HG02870 (cell line): ENCODE results near the gene CLMN.
"Not testable (repeated sequence)": the region's sequence is repeated elsewhere in the genome, so short reads cannot be mapped to it uniquely, and the experiment has no call there.

Experiments used
- ATAC-seq: cut with Tn5 transposase; IDR thresholded peaks from one replicate; pipeline ENCODE4 v1.9.1; 2021; ENCODE audit warnings: mild to moderate bottlenecking, moderate library complexity; ENCODE audit not compliant: unreplicated experiment

CLMN gene

DNA sequence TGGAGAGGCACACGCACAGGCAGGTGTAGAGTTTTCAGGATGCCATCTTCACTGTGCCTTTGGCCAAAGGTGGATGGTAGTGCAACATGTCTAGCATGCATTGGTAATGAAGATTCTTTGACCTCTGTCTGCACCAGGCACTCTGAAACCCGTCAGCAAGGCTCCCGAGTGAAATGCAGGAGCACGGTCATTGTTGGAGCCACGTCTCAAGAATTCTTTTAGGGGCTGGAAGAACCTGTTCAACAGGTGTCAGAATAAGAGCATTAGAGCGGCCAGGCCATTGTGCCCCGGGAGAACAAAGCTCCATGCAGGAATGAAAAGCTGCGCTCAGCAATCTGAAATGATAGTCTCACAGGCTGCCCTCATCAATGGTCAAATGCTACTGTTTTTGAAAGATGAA, 122.2 kb downstream of the CLMN start:
- no peak for ATAC-seq

DNA sequence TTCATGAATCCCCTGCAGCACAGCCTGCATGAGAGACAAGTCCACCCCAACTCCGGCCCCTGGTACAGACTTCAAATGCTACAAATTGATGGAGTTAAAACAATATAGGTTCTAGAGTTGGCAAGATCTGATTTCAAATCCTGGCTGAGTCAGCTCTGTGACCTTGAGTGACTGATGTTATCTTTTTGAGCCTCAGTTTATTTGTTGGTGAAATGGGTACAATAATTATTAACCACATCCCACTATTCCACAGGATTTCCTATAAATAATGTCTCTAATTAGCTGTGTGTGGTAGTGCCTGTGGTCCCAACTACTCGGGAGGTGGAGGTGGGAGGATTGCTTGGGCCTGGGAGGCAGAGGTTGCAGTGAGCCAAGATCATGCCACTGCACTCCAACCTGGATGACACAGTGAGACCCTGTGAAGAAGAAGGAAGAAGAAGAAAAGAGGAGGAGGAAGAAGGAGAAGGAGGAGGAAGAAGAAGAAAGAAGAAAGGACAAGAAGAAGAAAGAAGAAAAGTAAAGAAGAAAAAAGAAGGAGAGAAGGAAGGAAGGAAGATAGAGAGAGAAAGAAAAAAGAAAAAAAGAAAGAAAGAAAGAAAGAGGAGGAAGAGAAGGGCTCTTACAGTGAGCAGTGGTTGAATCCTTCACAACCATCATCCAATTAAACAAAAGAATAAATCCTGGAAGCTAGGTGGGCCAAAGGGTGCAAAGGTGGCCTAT, 122.7 kb downstream of the CLMN start:
- no peak for ATAC-seq

DNA sequence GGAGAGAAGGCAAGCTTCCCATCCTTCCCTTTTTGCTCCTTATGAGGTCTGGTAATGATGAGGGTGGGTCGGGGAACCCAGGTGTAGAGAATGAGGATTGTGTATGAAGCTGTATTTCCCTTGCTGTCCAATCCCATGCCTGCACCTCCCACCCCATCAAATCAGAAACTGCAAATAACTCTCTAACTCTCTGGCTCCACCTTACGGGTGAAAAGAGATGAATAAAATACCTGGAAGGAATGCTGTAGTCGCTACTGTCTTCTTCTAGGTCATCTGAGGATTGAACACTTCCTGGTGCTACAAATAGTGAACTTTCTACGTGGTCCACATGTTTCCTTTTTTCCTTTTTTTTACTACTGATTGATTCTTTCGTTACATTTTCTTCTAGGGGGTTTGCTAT, 123.4 kb downstream of the CLMN start:
- ATAC-seq: no peak

DNA sequence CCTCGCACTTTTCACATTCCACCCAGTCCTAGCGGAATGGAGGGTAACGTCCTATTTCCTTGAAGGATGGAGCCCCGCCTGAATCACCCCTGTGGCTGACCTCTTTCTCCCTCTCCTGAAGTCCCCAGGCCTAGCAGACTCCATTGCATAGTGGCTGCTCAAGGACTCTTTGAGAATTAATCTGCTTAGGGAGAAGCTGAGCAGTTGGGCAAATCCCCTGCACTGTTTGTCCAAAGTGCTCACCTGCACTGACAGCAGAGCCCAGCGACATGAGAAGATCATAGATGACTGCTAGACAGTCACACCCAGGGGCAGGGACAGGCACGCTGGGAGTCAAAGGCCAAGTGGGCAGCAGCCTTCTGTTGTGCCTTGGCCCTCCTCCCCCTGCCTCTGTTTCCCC, 124.7 kb downstream of the CLMN start:
- ATAC-seq: no peak

DNA sequence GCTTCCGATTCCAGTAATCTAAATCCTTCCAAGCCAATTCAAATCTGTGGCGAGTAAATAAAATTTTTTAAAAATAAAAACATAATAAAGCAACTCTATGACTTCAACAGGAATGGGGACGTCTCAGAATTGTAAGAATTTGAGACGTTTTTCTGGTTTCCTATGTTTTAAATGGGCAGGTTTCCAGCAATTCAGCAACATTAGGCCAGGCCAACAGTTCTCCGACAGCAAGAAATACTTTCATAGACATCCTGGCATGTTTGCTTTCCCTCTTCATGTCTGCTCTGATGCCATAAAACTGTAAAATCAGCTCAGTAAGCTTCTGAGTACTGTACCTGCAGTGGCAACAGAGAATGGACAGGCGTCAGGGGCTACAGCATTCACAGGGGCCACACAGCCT, 126.6 kb downstream of the CLMN start:
- no peak for ATAC-seq

DNA sequence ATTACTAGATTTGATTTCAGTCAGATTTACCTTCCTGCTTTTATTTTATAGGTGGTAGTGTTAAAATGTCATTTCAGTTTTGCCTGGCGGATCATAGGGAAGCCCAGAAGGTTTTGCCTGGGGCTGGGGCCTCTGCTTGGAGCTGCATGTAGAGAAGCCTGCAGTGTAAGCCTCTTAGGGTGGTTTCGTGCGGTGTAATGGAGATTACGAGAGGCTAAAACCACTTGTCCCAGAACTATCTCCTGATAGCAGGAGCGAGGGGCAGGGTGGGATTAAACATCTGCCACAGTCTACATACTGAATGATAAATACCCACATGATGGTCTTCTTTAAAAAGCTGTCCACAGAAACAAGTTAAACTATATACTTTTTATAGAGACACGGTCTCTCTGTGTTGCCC, 127.4 kb downstream of the CLMN start:
- ATAC-seq: no peak

DNA sequence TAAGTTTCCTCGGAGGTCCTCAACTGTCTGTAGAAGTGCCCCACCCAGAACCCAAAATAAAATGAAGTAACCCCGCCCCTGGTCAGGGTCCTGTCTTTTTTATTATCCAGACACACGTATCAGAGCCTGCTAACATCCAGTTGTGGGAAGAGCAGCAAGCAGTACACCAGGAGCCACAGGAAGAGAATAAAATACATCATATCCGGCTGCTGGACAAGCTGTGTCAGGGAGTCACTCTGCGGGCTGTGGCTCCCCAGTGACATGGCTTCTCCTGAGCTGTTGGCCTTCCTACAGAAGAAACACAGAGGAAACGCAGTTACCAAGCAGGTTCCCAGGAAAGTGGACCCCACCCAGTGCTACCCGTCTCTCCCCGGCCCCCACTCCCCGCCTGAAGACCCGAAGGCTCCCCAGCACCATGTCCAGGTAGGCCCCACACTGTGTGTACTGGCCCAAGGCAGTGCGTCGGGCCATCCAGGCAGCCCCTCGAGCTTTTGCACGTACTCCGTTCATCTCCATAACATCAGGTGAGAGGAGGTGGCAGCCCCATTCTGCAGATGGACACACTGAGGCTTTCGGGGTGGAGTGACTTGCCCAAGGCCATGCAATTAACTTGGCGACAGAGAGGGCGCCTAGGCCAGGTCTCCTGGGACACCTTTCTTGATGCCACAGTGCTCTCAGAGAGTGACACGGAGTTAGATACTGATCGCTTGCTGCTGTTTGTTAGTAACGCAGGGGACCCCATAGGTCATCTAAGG, 128.1 kb downstream of the CLMN start:
- ATAC-seq: no peak

DNA sequence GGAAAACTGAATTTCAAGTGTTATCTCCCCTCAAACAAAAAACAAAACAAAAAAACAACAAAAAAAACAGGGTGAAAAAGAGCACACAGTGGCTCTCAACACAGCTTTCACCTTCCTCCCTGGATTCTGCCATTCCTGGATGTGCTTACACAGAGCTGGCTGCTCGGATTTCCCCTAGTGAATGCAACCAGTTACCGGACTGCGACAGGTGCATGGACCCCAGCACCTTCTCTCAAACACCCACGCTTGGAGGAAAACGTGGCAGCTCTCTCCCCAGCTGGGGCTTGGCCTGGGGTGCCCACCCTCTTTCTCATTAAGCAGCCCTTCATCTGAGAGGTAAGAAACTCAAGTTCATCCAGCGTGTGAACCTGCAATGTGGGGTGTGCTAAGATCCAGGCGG, 128.9 kb downstream of the CLMN start:
- ATAC-seq: no peak

DNA sequence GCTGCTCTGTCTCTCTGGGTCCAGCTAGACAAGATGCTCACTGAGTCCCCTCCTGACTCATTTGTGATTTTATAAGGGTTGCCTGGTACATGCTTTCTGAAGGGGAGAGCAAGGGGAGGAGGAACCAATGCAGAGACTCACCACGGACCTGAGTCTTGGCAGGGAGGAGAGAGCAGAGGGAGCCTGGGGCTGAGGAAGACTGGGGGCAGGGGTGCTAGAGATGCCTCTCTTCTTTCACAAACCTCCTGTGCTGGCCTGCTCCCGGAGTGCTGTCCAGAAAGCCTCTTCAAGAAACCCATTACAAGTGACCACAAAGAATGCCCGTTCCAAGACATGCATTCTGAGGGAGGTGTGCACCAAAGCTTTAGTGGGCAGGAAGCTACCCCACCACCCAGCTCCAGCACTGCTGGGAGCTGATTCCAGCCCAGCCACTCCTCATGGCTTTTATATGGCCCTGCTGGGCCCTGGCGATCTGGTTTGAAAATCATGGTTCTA, 129.3 kb downstream of the CLMN start:
- ATAC-seq: no peak

DNA sequence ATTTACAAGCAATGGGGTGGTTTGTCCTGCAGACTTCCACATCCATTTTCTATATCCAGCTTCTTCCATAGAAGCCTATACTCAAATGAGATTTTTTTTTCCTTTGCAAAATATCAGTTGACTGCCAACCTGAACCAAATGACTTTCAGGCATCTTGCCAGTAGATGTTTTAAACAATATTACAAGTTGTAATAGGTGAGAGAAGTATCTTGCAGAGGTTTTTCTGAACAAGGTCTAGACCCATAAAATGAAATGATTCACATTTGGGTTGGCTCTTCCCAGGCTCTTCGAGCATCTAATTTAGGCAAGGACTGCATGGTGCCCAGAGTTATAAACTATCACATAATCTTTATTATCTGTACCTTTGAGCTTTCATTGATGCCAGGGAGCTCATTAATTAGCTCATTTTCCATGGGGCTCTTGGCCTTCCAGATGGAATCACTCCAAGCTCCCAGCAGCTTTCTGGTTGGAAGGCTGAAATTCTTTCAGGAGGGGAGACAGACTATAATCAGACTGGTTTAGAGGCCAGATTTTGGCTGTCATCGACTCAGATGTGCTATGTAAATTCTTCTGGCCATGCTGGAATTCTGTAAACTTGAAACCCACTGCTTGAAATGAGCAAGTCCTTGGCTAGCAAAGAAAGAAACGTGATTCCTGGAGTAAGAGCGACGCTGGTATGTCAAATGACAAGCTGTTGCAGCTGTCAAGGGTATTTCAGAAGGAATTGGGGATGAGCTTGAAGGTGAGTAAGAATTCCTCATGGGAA, 130.2 kb downstream of the CLMN start:
- ATAC-seq: no peak

DNA sequence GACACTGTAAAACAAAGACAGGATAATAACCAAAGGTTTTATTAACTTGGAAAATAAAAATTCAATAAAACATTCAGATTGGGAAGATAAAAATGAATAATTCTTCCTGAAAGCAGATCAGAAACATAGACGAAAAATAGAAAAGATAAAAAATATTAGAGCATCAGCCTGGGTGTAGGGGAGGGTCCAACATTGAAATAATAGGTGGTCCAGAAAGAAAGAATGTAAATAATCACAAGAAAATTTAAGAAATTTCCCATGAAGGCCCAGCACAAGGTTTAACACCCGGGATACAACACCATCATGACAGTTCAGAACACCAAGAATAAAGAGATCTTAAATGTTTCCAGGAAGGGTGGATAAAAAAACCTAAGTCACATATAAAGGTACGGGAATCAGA, 131.3 kb downstream of the CLMN start:
- ATAC-seq: no peak

DNA sequence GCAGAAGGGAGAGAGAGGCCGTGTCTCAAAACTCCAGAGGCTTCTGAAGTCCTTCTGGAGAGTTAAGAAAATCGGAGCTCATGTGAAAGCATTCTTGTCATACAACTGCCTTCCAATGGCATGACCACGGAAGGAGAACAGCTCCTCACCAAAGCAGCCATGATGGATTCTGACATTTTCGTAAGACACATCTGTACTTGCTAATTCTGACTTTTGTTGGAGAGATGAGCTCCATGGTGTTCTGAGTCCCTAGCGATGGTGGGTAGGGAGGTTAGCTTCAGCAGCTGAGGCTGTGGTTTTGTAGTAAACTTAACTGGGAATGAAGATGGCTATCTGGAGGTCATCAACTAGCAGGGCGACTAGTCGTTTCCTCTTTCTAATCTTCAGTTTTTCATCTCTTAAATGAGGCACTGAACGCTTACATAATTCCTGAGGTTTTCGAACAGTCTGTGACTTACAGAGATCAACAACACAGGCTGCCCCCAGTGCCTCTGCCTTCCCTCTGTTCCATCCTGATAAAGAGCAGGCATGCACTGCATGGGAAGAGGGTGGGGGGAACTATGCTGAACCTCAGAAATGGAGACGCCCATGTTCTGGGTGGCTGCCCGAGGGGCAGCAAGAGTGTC, 133.8 kb downstream of the CLMN start:
- ATAC-seq: no peak

DNA sequence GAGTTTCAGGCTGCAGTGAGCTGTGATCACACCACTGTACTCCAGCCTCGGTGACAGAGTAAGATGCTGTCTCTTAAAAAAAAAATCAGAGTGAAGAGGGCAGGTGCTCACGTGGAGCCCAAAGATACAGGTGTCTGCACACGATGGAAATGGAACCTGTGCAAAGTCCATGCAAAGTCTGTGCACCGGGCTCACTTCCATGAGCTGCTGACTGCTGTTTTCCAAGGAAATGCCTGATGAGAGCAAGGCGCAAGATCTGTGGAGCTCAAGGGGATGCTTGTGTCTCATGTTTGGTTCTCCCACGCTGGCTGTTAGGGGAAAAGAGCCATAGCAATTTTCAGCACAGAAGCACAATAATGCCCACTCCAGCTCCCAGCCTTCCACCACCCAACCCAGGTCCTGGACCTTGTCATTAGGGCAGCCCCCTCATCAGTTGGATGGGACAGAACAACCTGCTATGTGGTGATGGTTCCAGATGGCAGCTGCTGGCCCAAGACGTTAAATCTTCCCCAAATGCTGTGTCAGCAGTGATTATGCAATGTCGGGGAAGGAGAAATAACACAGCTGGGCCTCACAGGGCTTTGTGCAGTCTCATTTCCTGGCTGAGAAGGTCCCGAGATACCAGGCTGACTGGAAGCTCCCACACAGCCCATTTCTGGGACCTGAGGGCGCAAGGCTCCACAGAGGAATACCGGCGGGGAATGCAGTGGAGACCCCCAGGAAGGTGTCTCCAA, 134.5 kb downstream of the CLMN start:
- ATAC-seq: no peak

DNA sequence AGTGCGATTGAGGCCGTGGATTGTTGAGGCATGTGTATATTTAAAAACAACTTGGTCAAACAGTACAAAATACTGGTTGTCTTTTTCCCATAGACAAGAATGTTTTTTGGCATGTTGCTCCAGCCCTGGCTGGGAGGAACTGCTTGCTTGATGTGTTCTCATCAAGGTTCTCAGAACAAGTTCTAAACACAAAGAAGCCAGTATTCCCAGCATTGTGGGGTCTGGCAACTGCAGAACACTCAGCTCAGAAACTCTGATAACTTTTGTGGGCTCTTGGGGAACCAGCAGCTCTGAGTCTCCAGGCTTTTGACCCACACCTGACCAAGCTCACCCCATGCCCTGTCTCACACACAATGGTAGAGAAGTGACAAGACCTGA, 135.3 kb downstream of the CLMN start:
- no peak for ATAC-seq

DNA sequence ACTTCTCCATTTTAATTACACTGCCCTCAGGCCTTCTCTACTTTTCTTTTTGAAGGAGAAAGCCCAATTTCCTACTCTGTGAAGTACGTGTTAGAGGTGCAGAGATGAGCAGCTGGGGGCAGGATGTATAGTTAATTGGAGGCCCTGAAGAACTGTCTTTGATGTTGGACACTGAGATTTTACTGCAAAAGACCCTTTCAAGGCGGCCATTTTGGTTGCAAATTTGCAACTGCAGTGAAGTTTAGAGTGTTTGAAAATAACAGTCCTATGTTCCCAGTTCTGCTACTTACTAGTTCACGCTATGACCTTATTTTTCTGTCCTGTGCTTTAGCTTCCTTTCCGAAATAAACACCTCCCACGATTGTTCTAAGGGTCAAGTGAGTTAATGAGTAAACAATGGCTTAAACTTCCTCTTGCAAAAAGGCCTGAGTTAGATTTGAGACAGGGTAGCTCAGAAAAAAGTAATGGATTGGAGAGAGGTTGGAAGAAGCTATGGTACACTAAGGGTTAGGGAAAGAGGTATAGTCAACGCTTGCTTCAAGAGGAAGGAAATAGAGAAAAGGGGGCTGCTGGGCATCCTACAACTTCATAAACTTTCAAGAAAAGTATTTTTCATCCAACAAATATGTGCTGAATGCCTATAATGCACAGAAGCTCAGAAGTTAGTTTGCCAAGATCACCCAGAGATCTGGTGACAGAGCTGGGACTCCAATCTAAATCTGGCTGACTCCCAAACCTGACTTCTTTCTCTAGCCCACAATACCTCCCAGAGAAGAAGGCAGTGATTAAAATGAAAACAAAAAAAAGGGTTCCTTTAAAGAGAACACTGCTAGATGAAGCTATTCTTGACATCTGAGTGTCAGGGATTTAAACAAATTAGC, 135.9 kb downstream of the CLMN start:
- ATAC-seq: no peak

DNA sequence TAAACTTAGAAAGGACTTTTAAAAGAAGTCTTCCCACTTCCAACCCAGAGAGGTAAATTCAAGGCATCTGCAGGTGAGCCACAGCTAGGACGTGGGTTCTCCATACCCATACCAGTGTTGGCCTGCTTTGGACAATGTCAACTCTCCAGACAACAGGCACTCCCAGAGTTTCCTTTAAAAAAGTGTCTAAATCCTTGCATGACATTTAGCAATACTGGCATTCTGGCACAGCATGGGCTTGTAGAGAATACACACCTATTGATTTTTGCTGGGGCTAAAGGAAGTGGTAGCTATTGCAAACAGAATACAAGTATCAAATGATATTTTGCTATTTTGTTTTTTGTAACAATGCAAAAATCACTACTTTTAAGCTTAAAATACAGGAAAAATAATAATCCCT, 136.6 kb downstream of the CLMN start:
- ATAC-seq: no peak

DNA sequence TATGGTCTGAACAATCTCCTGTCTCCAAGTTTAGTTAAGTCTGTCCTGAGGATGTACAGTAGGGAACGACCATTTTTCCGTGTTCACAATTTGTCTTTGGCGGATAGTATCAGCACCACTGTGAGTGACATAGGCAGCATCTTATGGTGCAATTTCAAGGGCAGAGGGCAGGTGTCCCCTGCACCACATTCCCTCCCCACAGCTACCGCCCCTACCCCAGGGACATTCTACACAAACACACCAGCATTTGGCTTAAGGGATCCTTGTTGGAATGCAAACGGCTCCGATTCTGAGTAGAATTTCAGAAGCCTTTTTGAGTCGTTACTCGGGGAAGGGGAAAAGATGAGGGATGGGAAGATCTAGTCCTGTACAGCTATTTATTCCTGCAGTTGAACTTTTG, 137.3 kb downstream of the CLMN start:
- no peak for ATAC-seq

DNA sequence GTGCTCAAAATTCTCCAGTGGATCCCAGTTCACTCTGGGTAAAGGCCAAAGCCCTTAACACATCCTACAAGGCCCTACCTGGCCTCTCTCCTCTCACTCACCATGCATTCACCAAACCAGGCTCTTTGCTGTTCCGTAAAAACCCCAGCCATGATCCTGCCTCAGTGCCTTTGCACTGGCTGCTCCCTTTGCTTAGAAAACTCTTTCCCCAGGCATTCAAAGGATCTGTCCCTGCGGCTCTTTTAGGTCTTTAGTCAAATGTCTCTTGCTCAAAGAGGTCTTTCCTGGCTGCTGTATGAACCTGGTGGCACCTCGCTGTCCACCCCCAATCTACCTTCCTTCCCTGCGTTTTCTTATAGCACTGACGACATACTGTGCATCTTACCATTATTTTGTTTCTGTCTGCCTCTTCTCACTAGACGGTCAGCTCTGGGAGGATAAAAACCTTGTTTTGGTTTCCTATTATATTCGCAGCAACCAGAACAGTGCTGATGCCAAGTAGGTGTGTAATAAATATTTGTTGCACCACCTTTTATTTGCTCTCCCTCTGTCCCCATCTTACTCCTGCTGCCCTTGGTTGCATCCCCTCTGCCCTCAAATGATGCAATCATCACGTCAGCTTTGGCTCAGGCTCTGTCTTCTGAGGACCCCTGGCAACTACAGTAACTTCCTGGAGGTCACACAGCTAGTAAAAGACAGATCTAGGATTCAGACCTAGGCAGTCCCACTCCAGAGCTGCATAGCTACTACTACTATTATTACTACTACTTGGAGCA, 138.6 kb downstream of the CLMN start:
- ATAC-seq: no peak

DNA sequence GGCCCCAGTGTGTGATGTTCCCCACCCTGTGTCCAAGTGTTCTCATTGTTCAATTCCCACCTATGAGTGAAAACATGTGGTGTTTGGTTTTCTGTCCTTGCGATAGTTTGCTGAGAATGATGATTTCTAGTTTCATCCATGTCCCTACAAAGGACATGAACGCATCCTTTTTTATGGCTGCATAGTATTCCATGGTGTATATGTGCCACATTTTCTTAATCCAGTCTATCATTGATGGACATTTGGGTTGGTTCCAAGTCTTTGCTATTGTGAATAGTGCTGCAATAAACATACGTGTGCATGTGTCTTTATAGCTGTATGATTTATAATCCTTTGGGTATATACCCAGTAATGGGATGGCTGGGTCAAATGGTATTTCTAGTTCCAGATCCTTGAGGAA, 144.0 kb downstream of the CLMN start:
- not testable (repeated sequence) for ATAC-seq
